ENCODE measurements around the gene RAP2A.

The RAP2A gene

GRCh38 chr13:97433727-97434396, at the start of gene RAP2A:
TSS of gene RAP2A (plus strand) at chr13:97434169. CDS start at chr13:97434471, 302 bp downstream.
- peak; percentile 84 to 87 for DNase-seq (ENCODE audit: low read depth in 2 of 2)

- no peak for DNase-seq (ENCODE audit: low read depth in 2 of 2)
These were observed 49.6 kb upstream of the RAP2A start for GRCh38 chr13:97384371-97384770.

GRCh38 chr13:97385146-97385545, 48.8 kb upstream of the RAP2A start:
- no peak for DNase-seq (ENCODE audit: low read depth in 2 of 2)

DNA sequence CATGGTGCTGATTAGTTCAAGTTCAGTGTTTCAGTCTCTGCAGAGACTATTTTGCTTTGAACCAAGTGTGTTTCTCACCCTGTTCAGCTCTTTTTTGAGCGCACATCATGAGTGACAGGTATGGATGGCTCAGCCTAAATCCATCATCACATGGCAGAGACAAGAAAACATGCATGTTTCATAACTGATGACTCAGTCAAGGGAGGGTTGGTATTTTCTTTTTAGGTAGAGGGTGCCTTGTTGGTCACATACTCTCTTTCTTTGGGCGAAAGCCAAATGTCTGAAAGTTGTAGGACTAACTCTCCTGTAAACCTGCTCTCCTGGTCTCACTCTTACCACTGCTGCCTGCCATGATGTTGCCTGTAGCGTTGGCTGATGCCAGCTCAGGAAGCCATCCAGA, 48.1 kb upstream of the RAP2A start:
- no peak for DNase-seq (ENCODE audit: low read depth in 2 of 2)

DNA sequence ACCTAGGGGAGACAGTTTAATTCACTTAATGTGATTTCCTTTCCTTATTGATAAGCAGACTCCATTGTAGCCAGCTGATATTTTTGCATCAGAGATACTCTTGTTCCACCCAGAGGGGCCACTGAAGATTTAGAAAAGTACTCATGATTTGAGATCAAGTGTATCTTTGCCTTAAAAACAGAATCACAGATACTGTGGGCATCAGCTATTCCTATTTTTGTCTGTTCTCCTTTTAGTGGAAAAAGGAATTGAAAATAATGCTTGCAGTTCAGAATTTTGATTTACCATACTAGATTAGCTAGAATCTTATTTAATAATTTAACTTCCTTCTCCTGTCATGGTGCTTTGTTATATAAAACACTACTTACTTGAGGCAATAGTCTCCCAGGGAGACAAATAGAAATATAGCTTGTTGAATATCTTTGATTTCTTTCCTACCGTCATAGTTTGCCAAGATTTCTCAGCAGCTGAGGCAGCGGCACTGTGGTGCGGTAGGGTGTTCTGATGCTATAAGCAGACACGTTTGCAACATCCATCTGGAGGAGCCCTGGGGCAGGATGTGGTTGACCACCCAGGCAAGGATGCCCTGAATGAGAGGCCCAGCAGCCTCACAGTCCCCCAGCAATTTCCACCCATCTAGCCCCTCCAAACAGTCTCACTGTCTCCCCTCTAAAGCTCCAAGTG, 47.0 kb upstream of the RAP2A start:
- DNase-seq (ENCODE audit: low read depth in 2 of 2) = peak; percentile 21 to 36

DNA sequence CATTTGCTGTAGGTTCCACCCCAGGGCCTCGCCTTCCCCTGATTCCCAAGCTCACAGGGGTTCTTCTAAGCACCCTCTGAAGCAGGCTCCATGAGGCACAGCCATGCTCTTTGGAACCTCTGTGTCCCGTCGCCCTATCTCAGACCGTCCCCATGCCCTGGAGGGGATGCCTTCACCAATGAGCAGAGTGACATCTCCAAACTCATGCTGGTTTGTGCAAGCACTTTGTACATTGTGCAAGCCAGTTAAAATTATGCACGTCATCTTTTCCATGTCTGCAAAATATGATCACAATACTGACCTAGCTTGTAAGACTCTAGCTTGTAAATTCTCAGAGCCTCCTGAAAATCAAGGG, 46.5 kb upstream of the RAP2A start:
- no peak for DNase-seq (ENCODE audit: low read depth in 2 of 2)

DNA sequence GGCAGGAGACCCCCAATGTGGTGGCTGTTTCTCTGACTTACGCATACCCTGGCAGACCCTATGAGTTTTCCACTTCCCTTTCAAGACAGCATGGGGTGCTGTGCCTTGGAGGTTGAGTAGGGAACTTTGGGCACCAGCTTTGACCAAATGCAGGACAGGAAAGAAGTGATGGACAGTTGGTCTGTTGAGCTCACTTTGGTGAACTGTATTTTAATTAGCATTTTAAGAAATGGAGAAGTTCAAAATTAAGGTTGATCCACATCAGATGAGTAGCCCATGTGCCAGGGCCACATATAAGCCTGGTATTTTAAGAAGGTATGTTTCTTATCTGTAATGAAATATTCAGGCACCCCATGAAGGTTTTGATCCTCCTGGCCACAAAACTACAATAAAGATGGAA, 46.1 kb upstream of the RAP2A start:
- no peak for DNase-seq (ENCODE audit: low read depth in 2 of 2)

GRCh38 chr13:97388373-97388772, 45.6 kb upstream of the RAP2A start:
- no peak for DNase-seq (ENCODE audit: low read depth in 2 of 2)

DNA sequence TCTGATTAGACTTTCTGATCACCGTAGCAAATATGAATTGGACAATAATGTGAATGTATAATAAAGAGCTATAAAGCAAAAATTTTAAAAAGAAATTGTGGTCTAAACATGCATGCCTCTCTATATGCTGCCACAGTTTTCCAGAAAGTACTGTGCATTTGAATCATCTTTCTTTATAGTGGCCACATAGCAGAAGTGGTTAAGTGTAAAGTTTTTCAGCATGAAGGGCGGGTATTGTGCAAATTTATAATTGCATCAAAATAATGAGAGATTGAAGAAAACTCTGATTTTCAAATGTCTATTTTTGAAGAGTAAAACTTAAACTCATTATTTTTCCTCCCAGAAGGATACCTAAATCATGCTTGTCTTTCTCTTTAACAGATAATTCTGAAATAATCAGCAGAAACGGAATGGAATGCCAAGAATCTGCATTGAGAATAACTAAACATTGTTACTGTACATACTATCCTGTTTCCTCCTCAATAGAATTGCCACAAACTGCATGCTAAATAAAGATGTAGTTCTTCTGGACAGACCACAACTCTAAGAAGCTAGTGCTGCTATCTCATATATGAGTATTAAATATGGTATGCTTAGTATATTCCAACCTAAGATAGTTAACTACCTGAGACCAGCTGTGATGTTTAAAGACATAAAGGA, 42.9 kb upstream of the RAP2A start:
- no peak for DNase-seq (ENCODE audit: low read depth in 2 of 2)

DNA sequence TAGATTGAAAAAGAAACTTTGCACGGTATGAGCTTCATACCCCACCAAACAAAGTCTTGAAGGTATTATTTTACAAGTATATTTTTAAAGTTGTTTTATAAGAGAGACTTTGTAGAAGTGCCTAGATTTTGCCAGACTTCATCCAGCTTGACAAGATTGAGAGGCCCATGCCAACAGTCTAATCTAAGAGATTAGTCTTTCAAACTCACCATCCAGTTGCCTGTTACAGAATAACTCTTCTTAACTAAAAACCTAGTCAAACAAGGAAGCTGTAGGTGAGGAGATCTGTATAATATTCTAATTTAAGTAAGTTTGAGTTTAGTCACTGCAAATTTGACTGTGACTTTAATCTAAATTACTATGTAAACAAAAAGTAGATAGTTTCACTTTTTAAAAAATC, 41.9 kb upstream of the RAP2A start:
- DNase-seq (ENCODE audit: low read depth in 2 of 2) = no peak

DNA sequence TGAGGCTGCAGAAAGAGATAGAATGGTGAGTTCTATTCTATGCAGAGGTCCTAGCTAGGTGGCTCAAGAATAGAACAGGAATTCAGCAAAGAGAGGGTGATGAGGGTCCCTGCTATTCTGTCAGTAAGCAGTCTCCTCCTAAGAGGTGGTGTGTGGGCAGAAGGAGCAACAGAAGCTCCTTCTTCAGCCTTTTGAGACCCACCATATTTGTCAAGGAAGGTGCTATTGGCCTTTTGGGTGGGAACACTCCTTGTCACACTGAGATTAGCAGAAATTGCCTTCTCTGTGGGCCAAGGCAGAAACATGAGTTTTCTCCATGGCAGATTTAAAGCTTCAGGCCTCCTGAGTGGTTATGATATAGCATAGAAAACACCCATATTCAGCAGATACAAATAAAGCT, 39.4 kb upstream of the RAP2A start:
- no peak for DNase-seq (ENCODE audit: low read depth in 2 of 2)

- DNase-seq (ENCODE audit: low read depth in 2 of 2) = no peak
These were observed 38.4 kb upstream of the RAP2A start for GRCh38 chr13:97395447-97396136.

DNA sequence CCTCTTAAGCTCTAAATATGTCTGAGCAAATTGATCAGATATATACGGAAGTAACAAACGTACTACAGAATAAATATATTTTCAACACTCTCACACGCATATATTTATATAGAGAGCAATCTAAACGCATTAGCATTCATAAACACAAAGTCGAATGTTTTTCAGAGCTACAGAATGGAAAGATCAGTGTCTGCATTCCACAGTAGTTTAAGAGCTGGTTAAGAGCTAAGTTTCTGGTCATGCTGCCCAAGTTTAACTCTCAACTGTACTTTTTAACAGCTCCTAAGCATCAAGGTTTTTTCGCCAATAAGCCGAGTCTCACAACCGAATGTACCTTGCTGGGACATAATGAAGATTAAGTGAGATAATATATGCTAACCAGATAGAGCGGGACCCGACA, 36.7 kb upstream of the RAP2A start:
- DNase-seq (ENCODE audit: low read depth in 2 of 2) = no peak

DNA sequence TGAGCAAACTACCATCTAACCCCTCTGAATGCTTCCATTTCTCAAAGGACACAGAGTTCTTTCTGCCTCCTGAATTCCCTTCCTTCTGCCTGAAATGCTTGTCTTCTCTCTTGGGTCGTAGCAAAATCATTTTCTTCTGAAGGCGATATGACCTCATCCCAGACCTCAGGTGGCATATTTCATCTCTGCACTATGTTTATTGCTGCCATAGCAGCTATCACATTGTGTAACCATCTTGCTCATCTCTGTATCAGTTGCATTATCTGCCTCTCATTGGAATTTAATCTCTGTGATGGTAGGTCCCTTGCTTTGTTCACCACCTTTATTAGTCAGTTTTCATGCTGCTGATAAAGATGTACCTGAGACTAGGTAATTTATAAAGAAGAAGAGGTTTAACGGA, 32.5 kb upstream of the RAP2A start:
- DNase-seq (ENCODE audit: low read depth in 2 of 2) = no peak

- DNase-seq (ENCODE audit: low read depth in 2 of 2) = no peak
These were observed 29.8 kb upstream of the RAP2A start for GRCh38 chr13:97403893-97404750.

GRCh38 chr13:97407540-97407939, 26.4 kb upstream of the RAP2A start:
- no peak for DNase-seq (ENCODE audit: low read depth in 2 of 2)

- no peak for DNase-seq (ENCODE audit: low read depth in 2 of 2)
These were observed 25.0 kb upstream of the RAP2A start for GRCh38 chr13:97408938-97409337.

- DNase-seq (ENCODE audit: low read depth in 2 of 2) = no peak
These were observed 22.0 kb upstream of the RAP2A start for GRCh38 chr13:97411984-97412383.

DNA sequence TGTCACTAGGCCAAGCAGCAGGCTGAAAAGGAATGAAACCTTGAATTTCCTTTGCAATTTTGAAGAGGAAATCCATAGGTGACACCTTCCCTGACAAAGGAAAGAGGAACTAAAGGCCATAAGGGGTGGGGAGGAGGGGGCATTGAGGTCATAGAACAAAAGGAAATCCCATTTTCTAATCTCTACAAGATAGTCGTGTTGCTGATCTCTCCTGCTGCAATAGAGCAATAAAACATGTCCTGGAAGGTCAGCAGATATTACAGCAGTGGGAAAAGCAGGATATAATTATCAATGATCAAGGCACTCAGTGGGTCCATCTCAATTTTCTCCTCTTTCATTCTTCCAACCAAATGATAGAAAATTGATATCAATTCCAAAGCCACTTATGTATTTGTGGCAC, 20.3 kb upstream of the RAP2A start:
- no peak for DNase-seq (ENCODE audit: low read depth in 2 of 2)

GRCh38 chr13:97414392-97414791, 19.6 kb upstream of the RAP2A start:
- DNase-seq (ENCODE audit: low read depth in 2 of 2) = no peak

DNA sequence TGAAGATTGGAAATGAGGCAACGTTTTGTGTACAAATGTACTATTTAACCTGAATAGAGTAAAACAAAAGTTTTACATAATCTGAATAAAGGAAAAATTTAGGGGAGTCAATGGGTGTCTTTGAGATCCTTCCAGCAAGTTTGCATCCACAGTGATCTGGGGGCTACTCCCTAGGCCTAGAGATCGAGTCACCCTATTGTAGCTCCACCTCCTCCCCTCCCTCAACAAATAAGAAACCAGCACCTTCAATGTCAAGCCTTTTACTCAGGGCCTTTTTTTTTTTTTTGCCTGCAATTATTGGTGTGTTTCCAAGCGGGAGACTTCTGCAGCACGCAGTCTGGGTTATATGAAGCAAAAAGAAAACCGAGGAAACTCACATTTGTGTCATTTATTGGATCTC, 16.3 kb upstream of the RAP2A start:
- DNase-seq (ENCODE audit: low read depth in 2 of 2) = no peak
